ENCODE measurements around the gene RTP2. TPM values are rescaled to one million over a fixed set of nuclear protein-coding genes. Genes with fewer than 3 reads are reported as not detected.
A peak's percentile ranks its signal among the peaks of the same experiment; 100 is the strongest.

Gene RTP2
- total RNA-seq, 1 experiment from 2014 or later = not detected

DNA sequence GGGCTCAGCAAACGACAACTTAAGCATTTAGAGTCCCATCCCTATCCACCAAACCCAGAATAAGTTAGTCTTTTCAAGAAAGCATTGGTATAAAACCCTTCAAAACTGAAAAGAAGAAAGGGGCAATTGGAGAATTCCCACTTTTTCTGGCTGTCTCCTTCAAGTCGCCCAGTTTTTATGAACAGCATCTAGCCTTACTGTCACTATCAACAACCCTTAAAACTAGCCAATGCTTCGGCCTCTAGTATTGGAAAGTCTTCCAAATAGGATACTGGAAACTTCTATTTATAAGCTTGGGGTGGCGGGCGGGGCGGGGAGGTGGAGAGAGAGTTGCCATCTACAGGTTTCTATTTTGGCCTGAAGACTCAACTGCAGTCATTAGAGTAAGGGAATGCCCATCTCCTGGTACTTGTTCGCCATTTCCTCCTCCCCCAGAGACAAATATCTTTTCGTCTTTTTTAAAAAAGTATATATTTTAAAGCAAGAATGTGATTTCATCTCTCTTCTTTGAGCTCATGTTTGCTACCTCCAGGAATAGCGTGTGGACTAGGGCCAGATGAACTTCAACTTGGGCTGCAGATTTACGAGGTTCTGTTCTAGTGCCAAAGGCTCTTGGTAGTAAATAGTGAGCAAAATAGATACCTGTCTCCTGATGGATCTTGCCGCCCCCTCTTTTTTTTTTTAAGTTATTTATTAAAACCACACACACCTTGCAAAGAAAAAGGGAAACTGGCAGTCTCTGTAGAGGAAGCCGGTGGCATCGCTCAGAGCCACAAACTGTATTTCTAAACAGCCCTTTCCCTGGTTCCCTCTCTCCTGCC lies 40.2 kb upstream of the RTP2 start:
- BruUV-seq (replicated peaks) = no TSS peak
- H3K9me3 ChIP-seq (ENCODE audit: low read depth, low read length, poor library complexity, severe bottlenecking) = no peaks in the 10 kb centered on the region
- peak overlapping the region; percentile 70 for H3K4me3 ChIP-seq (ENCODE audit: low read depth, low read length, poor library complexity, severe bottlenecking)
- intact Hi-C loops (cut with micrococcal nuclease; ENCODE audit: unreplicated experiment) = loop anchor here (2.0 to 10.0 kb wide), 9 partner anchors 302 to 1298 kb away; partner anchors contain the start of gene LPP
- no peak for DNase-seq (ENCODE audit: low spot score)
- POLR2A ChIA-PET (ENCODE audit: low non-redundant PET) = interaction anchor here (0.5 to 0.7 kb wide), 2 partner anchors 266 to 1206 kb away, joined by 3 to 7 read pairs; no protein-coding TSS in a partner anchor
- no peaks in the 10 kb centered on the region for H3K27me3 ChIP-seq (replicated peaks; ENCODE audit: insufficient read depth, low read depth, low read length, poor library complexity)
- CTCF ChIA-PET = no interaction called here
- peak overlapping the region; percentile 23 for H3K27ac ChIP-seq (ENCODE audit: low read depth, low read length, poor library complexity, severe bottlenecking)
- H3K36me3 ChIP-seq (ENCODE audit: insufficient read depth, low read length, poor library complexity, severe bottlenecking) = no peaks in the 10 kb centered on the region
- TF ChIP-seq, protein P1, sequence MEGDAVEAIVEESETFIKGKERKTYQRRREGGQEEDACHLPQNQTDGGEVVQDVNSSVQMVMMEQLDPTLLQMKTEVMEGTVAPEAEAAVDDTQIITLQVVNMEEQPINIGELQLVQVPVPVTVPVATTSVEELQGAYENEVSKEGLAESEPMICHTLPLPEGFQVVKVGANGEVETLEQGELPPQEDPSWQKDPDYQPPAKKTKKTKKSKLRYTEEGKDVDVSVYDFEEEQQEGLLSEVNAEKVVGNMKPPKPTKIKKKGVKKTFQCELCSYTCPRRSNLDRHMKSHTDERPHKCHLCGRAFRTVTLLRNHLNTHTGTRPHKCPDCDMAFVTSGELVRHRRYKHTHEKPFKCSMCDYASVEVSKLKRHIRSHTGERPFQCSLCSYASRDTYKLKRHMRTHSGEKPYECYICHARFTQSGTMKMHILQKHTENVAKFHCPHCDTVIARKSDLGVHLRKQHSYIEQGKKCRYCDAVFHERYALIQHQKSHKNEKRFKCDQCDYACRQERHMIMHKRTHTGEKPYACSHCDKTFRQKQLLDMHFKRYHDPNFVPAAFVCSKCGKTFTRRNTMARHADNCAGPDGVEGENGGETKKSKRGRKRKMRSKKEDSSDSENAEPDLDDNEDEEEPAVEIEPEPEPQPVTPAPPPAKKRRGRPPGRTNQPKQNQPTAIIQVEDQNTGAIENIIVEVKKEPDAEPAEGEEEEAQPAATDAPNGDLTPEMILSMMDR (conservative IDR thresholded peaks at IDR 0.05; ENCODE audit: low read depth, low read length) = no peak
- no peak for TF ChIP-seq EZH2 (IDR thresholded peaks at IDR 0.05; ENCODE audit: borderline replicate concordance, low read depth, low read length, poor library complexity, severe bottlenecking)
- peaks cover 24% of the 10 kb centered on the region for H3K4me1 ChIP-seq (ENCODE audit: insufficient read depth, low read length, poor library complexity, severe bottlenecking)

DNA sequence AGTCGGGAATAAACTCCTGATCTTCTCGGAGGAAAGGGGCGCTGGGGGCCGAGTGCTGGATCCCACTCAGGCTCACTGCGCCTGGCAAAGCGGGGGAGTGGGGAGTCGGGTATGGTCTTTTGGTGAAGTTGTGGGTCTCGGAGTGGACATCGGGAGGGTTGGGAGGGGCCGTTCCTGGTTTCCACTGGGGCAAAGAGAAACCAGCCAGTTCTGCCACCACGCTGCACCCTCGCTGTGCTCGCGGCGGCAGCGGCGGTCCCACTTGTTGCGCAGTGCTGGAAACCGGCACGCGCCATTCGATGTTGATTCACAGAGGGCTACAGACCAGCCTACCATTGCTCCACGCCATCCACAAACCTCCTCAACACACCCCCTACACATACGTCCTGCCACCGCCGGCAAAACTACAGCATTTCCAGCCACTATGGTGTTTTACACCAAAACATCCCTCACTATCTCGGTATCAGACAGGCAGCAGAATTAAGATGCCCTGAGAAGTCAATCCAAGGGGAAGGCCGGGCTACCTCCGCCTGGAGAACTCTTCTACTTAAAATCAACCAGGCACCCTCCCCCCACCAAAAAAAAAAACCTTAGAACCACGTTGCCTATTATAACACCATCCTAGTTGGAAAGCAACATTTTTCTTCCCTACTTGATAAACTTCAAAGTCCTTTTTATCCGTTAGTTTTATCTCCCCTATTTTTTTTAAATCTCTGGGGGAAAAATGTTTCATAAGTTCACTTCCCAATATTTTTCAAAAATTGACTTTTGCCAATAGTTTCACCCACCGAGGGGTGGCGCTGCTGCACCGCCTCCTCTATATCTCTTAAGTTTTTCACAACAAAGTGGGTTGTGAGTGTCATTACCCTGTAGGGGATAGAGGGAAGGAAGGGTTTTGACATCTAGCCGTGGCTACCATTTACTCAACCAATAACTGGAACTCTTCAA lies 39.3 kb upstream of the RTP2 start:
- POLR2A ChIA-PET (ENCODE audit: low non-redundant PET) = no interaction called here
- TF ChIP-seq, protein P1 (conservative IDR thresholded peaks at IDR 0.05; ENCODE audit: low read depth, low read length) = peak; percentile 95
- TF ChIP-seq EZH2 (IDR thresholded peaks at IDR 0.05; ENCODE audit: borderline replicate concordance, low read depth, low read length, poor library complexity, severe bottlenecking) = no peak
- Histone ChIP-seq H3K4me3 (ENCODE audit: low read depth, low read length, poor library complexity, severe bottlenecking) (peak overlapping the region; percentile 70), H3K27me3 (replicated peaks; ENCODE audit: insufficient read depth, low read depth, low read length, poor library complexity) (no peaks in the 10 kb centered on the region), H3K27ac (ENCODE audit: low read depth, low read length, poor library complexity, severe bottlenecking) (peak overlapping the region; percentile 67), H3K4me1 (ENCODE audit: insufficient read depth, low read length, poor library complexity, severe bottlenecking) (peaks cover 24% of the 10 kb centered on the region), H3K9me3 (ENCODE audit: low read depth, low read length, poor library complexity, severe bottlenecking) (no peaks in the 10 kb centered on the region), H3K36me3 (ENCODE audit: insufficient read depth, low read length, poor library complexity, severe bottlenecking) (no peaks in the 10 kb centered on the region)
- CTCF ChIA-PET = interaction anchor here (0.6 to 4.1 kb wide), 10 partner anchors 8 to 1492 kb away, joined by 3 to 116 read pairs (median 3); no protein-coding TSS in a partner anchor
- peak; percentile 89 for DNase-seq (ENCODE audit: low spot score)
- intact Hi-C loops (cut with micrococcal nuclease; ENCODE audit: unreplicated experiment) = loop anchor here (1.0 to 10.0 kb wide), 10 partner anchors 303 to 1299 kb away; partner anchors contain the start of gene LPP
- BruUV-seq (replicated peaks) = no TSS peak
